ENCODE data around the gene ALLC. TPM values are rescaled to one million over a fixed set of nuclear protein-coding genes. Genes with fewer than 3 reads are reported as not detected.

ALLC gene
- total RNA-seq, 1 experiment from 2014 or later, result not detected

- H3K36me3 Mint-ChIP-seq (ENCODE audit: insufficient read depth, unreplicated experiment), result no peaks in the 10 kb centered on the region
- no peaks in the 10 kb centered on the region for H3K27me3 Mint-ChIP-seq (ENCODE audit: insufficient read depth, unreplicated experiment)
- DNase-seq, result no peak
- Histone ChIP-seq H3K4me1 (peaks cover 7% of the 10 kb centered on the region; the same call in 1 of the 2 replicates), H3K36me3 (ENCODE audit: control insufficient read depth, insufficient read depth, low read length) (no peaks in the 10 kb centered on the region), H3K27me3 (replicated peaks; ENCODE audit: control insufficient read depth, insufficient read depth, low read length) (no peaks in the 10 kb centered on the region), H3K9me3 (no peaks in the 10 kb centered on the region), H3K4me3 (ENCODE audit: low read depth, low read length) (no peak overlapping the region)
- ChIA-PET CTCF (no interaction called here), POLR2A (no interaction called here)
- H3K9me3 Mint-ChIP-seq (ENCODE audit: unreplicated experiment), result no peaks in the 10 kb centered on the region
- intact Hi-C loops (cut with micrococcal nuclease; ENCODE audit: unreplicated experiment), result loop anchor here (5.0 kb wide), 1 partner anchor 187 kb away; no protein-coding TSS in a partner anchor
- BruUV-seq (replicated peaks), result no TSS peak
- TF ChIP-seq, protein P1, sequence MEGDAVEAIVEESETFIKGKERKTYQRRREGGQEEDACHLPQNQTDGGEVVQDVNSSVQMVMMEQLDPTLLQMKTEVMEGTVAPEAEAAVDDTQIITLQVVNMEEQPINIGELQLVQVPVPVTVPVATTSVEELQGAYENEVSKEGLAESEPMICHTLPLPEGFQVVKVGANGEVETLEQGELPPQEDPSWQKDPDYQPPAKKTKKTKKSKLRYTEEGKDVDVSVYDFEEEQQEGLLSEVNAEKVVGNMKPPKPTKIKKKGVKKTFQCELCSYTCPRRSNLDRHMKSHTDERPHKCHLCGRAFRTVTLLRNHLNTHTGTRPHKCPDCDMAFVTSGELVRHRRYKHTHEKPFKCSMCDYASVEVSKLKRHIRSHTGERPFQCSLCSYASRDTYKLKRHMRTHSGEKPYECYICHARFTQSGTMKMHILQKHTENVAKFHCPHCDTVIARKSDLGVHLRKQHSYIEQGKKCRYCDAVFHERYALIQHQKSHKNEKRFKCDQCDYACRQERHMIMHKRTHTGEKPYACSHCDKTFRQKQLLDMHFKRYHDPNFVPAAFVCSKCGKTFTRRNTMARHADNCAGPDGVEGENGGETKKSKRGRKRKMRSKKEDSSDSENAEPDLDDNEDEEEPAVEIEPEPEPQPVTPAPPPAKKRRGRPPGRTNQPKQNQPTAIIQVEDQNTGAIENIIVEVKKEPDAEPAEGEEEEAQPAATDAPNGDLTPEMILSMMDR (IDR thresholded peaks at IDR 0.05; ENCODE audit: insufficient read depth in 1 of 2, low read depth in 1 of 2, low read length in 1 of 2, severe bottlenecking in 1 of 2, unreplicated experiment in 1 of 2), result no peak
- no peaks in the 10 kb centered on the region for H3K4me1 Mint-ChIP-seq (ENCODE audit: low read depth, unreplicated experiment)
- no peak overlapping the region for H3K27ac Mint-ChIP-seq (ENCODE audit: unreplicated experiment)
- no peak overlapping the region for H3K4me3 Mint-ChIP-seq (ENCODE audit: unreplicated experiment)
Observed at GRCh38 chr2:3654531-3655225, 3.3 kb upstream of the ALLC start.

DNA sequence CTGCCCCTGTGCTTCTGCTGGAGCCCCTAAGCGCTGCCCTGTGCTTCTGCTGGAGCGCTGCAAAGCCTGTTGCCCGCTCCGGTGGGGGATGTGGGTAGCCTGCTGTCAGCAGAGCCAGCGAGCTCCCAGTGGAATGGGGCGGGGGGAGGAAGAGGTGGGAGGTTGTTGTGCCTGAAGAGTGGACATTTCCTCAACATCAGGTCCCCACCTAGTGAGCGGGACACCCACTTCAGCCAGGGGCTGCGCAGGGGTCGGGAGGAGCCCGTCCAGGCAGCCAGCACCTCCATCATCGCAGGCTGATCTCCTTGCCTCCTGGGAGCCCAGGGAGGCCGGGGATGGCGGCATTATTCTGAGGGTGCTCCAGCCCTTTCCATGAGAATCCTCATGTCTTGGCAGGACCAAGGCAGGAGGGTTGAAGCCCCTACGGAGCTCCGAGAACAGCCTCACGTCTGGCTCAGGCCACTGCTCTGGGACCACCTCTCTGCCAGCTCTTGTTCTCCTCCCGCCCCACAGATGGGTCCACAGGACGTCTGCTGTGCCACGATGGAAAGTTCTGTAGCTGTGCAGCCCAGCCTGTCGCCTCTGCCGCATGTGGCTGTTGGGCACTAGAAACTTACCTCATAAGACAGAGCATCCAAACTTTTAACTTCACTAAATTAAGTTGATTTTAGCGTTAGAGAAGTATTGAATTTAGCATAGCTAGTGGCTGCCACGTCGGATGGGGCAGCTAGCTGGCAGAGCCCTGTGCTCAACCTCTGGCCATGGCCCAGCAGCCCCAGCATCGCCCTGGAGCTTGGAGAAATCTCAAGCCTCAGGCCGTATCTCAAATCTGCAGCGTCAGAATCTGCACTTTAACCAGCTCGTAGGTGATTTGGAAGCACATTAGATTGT is 1.9 kb upstream of the ALLC start:
- intact Hi-C loops (cut with micrococcal nuclease; ENCODE audit: unreplicated experiment), result no loop called here

More for the DNA sequence above, 1.9 kb upstream of the ALLC start:
- Mint-ChIP-seq H3K4me3 (ENCODE audit: unreplicated experiment) (no peak overlapping the region), H3K4me1 (ENCODE audit: low read depth, unreplicated experiment) (no peaks in the 10 kb centered on the region), H3K9me3 (ENCODE audit: unreplicated experiment) (no peaks in the 10 kb centered on the region), H3K27me3 (ENCODE audit: insufficient read depth, unreplicated experiment) (no peaks in the 10 kb centered on the region), H3K27ac (ENCODE audit: unreplicated experiment) (no peak overlapping the region), H3K36me3 (ENCODE audit: insufficient read depth, unreplicated experiment) (no peaks in the 10 kb centered on the region)
- DNase-seq, result no peak
- no peaks in the 10 kb centered on the region for H3K27me3 ChIP-seq (replicated peaks; ENCODE audit: control insufficient read depth, insufficient read depth, low read length)
- H3K4me3 ChIP-seq (ENCODE audit: low read depth, low read length), result no peak overlapping the region
- ChIA-PET POLR2A (no interaction called here), CTCF (interaction anchor here (0.7 kb wide), 1 partner anchor 292 kb away, joined by 7 read pairs; no protein-coding TSS in a partner anchor)
- TF ChIP-seq, protein P1 (IDR thresholded peaks at IDR 0.05; ENCODE audit: insufficient read depth in 1 of 2, low read depth in 1 of 2, low read length in 1 of 2, severe bottlenecking in 1 of 2, unreplicated experiment in 1 of 2), result no peak
- BruUV-seq (replicated peaks), result no TSS peak
- no peaks in the 10 kb centered on the region for H3K9me3 ChIP-seq
- no peaks in the 10 kb centered on the region for H3K36me3 ChIP-seq (ENCODE audit: control insufficient read depth, insufficient read depth, low read length)
- 0 out of 2 replicates have a peak, but pooled peaks cover 3% of the 10 kb centered on the region for H3K4me1 ChIP-seq

Measured in Caco-2 (cell line).